ENCODE measurements around the gene DIP2B.

GRCh38 chr12:50619610-50619958 is 114.8 kb downstream of the DIP2B start:
- TF ChIP-seq EP300 (IDR thresholded peaks at IDR 0.05), result no peak
- TF ChIP-seq CTCF (IDR thresholded peaks at IDR 0.05), result no peak
- no peak for TF ChIP-seq POLR2A (IDR thresholded peaks at IDR 0.05)

All from upper lobe of left lung (tissue), 4 donors.